Stomach (tissue), 9 donors: Measurements from ENCODE around the gene C4orf17. TPM values are rescaled to one million over a fixed set of nuclear protein-coding genes. Genes with fewer than 3 reads are reported as not detected.

Source experiments
- DNase-seq, 2 donors: peaks; one replicate each; pipeline versions ENCODE4 v3.0.0 to v3.0.0-alpha.2; 2013 to 2019
- H3K27ac ChIP-seq, 5 donors: fragments of 200-600 bp in 4 of 5; sonication (generic) in 4 of 5; one replicate each; pipeline ENCODE4 v1.5.1; 2013 to 2019; ENCODE audit warnings: mild to moderate bottlenecking in 1 of 5, moderate library complexity in 1 of 5
- H3K27me3 ChIP-seq, 3 donors: fragments of 200-600 bp; sonication (generic); one replicate each; pipeline ENCODE4 v1.5.1; 2017 to 2019; ENCODE audit warnings: mixed run types in 1 of 3
- H3K36me3 ChIP-seq, 4 donors: fragments of 200-600 bp; sonication (generic); 1 replicate in 3 of 4; 2 replicates in 1 of 4; pipeline ENCODE4 v1.5.1; 2016 to 2019
- H3K4me1 ChIP-seq, 4 donors: fragments of 200-600 bp; sonication (generic); one replicate each; pipeline ENCODE4 v1.5.1; 2016 to 2019
- H3K4me3 ChIP-seq, 4 donors: fragments of 200-600 bp; sonication (generic) in 3 of 4; one replicate each; pipeline ENCODE4 v1.5.1; 2016 to 2019; ENCODE audit warnings: mild to moderate bottlenecking in 1 of 4
- H3K9me3 ChIP-seq, 4 donors: fragments of 200-600 bp; sonication (generic); one replicate each; pipeline ENCODE4 v1.5.1; 2016 to 2019
- CTCF ChIP-seq, 7 experiments: fragments of 450-650 bp in 4 of 7; fragments of 200-600 bp in 3 of 7; sonication (generic) in 3 of 7; IDR thresholded peaks; one replicate each; pipeline ENCODE4 v1.5.1; 2016 to 2019; ENCODE audit warnings: antibody characterized with exemption in 7 of 7, control low read depth in 2 of 7, mild to moderate bottlenecking in 1 of 7
- EP300 ChIP-seq: sonication (generic); formaldehyde crosslinking; IDR thresholded peaks from one replicate; pipeline ENCODE4 v1.6.1; 2017; ENCODE audit warnings: antibody characterized with exemption
- POLR2A ChIP-seq, 4 donors: fragments of 450-650 bp; IDR thresholded peaks; one replicate each; pipeline ENCODE4 v1.6.1; 2016; ENCODE audit warnings: antibody characterized with exemption in 4 of 4, control low read depth in 2 of 4, mild to moderate bottlenecking in 1 of 4, moderate library complexity in 1 of 4
- POLR2AphosphoS5 ChIP-seq, 3 donors: sonication (generic); formaldehyde crosslinking; IDR thresholded peaks; one replicate each; pipeline ENCODE4 v1.6.1; 2016; ENCODE audit warnings: antibody characterized with exemption in 3 of 3
- WGBS, 5 donors: extraction: QIAGEN DNeasy Blood & Tissue Kit in 3 of 5; methylation state at CpG; one replicate each; pipeline versions ENCODE4 v1.1.5 to v1.1.7; 2013 to 2018; 5-methylcytosine and 5-hydroxymethylcytosine counted together
- intact Hi-C: fragments of 100-400 bp; cut with DNase I; formaldehyde crosslinking; loops from one replicate; pipeline ENCODE4 v1.15.1; 2023; ENCODE audit warnings: low total_unique reads
- polyA plus RNA-seq, 3 donors: library from polyadenylated mRNA; stranded (reverse); fragments of 200-250 nt; gene quantifications; one replicate each; pipeline ENCODE4 v1.2.3, GENCODE V29; 2013
- total RNA-seq, 5 donors: library from RNA; depleted of rRNA; stranded (reverse); fragments of >200 nt; gene quantifications; one replicate each; pipeline versions ENCODE4 v1.1.0 to v1.2.3, GENCODE V29; 2014 to 2016
- donor health status: healthy with polysubstance abuse.
- donor health status: Bipolar disorder and iron deficiency.
- donor health status: healthy.

The C4orf17 gene
- total and polyA plus RNA-seq, 8 donors = not detected

GRCh38 chr4:99467887-99468286 lies 42.9 kb upstream of the C4orf17 start:
- intact Hi-C loops = loop anchor here (10.0 kb wide), 1 partner anchor 343 kb away; no protein-coding TSS in a partner anchor
- Histone ChIP-seq H3K4me3 (no peak overlapping the region), H3K27ac (no peak overlapping the region), H3K4me1 (no peaks in the 10 kb centered on the region), H3K9me3 (no peaks in the 10 kb centered on the region), H3K36me3 (no peaks in the 10 kb centered on the region), H3K27me3 (no peaks in the 10 kb centered on the region)
- WGBS, 5 donors = 48 to 62% (median 51%) methylated on average over 2 of the region's 2 CpGs
- TF ChIP-seq EP300 (no peak), POLR2AphosphoS5 (IDR thresholded peaks at IDR 0.05) (no peak), POLR2A (IDR thresholded peaks at IDR 0.05) (no peak), CTCF (IDR thresholded peaks at IDR 0.05) (no peak)
- no peak for DNase-seq

- Histone ChIP-seq H3K9me3 (no peaks in the 10 kb centered on the region), H3K4me3 (no peak overlapping the region), H3K36me3 (no peaks in the 10 kb centered on the region), H3K27ac (no peak overlapping the region), H3K4me1 (no peaks in the 10 kb centered on the region), H3K27me3 (no peaks in the 10 kb centered on the region)
- TF ChIP-seq CTCF (IDR thresholded peaks at IDR 0.05) = no peak
- TF ChIP-seq POLR2A (IDR thresholded peaks at IDR 0.05) = no peak
- TF ChIP-seq EP300 = no peak
- TF ChIP-seq POLR2AphosphoS5 (IDR thresholded peaks at IDR 0.05) = no peak
- WGBS, 5 donors = 67 to 92% (median 89%) methylated on average over 1 of the region's 1 CpG
- no peak for DNase-seq
- intact Hi-C loops = loop anchor here (10.0 kb wide), 1 partner anchor 344 kb away; no protein-coding TSS in a partner anchor
These were observed 41.9 kb upstream of the C4orf17 start for GRCh38 chr4:99468889-99469288.

GRCh38 chr4:99471349-99471748 lies 39.5 kb upstream of the C4orf17 start:
- Histone ChIP-seq H3K4me1 (no peaks in the 10 kb centered on the region), H3K9me3 (no peaks in the 10 kb centered on the region), H3K27me3 (no peaks in the 10 kb centered on the region), H3K4me3 (no peak overlapping the region), H3K36me3 (no peaks in the 10 kb centered on the region), H3K27ac (no peak overlapping the region)
- intact Hi-C loops = no loop called here
- no peak for DNase-seq
- TF ChIP-seq POLR2AphosphoS5 (IDR thresholded peaks at IDR 0.05) (no peak), POLR2A (IDR thresholded peaks at IDR 0.05) (no peak), CTCF (IDR thresholded peaks at IDR 0.05) (no peak), EP300 (no peak)

GRCh38 chr4:99471896-99472295 lies 38.9 kb upstream of the C4orf17 start:
- TF ChIP-seq POLR2A (IDR thresholded peaks at IDR 0.05) = no peak
- TF ChIP-seq POLR2AphosphoS5 (IDR thresholded peaks at IDR 0.05) = no peak
- no peak for TF ChIP-seq EP300
- no peak for TF ChIP-seq CTCF (IDR thresholded peaks at IDR 0.05)
- H3K4me3 ChIP-seq = no peak overlapping the region
- H3K9me3 ChIP-seq = no peaks in the 10 kb centered on the region
- intact Hi-C loops = no loop called here
- DNase-seq = no peak
- no peaks in the 10 kb centered on the region for H3K36me3 ChIP-seq
- WGBS, 5 donors = 1 to 12% (median 6%) methylated on average over 1 of the region's 1 CpG
- H3K4me1 ChIP-seq = no peaks in the 10 kb centered on the region
- H3K27ac ChIP-seq = no peak overlapping the region
- no peaks in the 10 kb centered on the region for H3K27me3 ChIP-seq
